A172 (cell line): Measurements from ENCODE around the gene DHRS12. TPM values are rescaled to one million over a fixed set of nuclear protein-coding genes. Genes with fewer than 3 reads are reported as not detected.

ENCODE experiments used
- DNase-seq: peaks from one replicate; pipeline ENCODE4 v3.0.0-alpha.2; 2015; ENCODE audit warnings: low spot score
- total RNA-seq: library from RNA; depleted of rRNA; stranded (reverse); fragments of >200 nt; shearing (Covaris generic); gene quantifications from 2 replicates; pipeline ENCODE4 v1.2.3, GENCODE V29; 2014

Gene DHRS12
- total RNA-seq, 1 experiment from 2014 or later, result 3.1 TPM

- no peak for DNase-seq
Observed at GRCh38 chr13:51760592-51760991, 43.4 kb downstream of the DHRS12 start.

- DNase-seq, result no peak
Observed at GRCh38 chr13:51759240-51759639, 44.7 kb downstream of the DHRS12 start.

- DNase-seq, result no peak
Observed at GRCh38 chr13:51758691-51759090, 45.3 kb downstream of the DHRS12 start.

GRCh38 chr13:51756651-51757050 is 47.3 kb downstream of the DHRS12 start:
- no peak for DNase-seq

DNA sequence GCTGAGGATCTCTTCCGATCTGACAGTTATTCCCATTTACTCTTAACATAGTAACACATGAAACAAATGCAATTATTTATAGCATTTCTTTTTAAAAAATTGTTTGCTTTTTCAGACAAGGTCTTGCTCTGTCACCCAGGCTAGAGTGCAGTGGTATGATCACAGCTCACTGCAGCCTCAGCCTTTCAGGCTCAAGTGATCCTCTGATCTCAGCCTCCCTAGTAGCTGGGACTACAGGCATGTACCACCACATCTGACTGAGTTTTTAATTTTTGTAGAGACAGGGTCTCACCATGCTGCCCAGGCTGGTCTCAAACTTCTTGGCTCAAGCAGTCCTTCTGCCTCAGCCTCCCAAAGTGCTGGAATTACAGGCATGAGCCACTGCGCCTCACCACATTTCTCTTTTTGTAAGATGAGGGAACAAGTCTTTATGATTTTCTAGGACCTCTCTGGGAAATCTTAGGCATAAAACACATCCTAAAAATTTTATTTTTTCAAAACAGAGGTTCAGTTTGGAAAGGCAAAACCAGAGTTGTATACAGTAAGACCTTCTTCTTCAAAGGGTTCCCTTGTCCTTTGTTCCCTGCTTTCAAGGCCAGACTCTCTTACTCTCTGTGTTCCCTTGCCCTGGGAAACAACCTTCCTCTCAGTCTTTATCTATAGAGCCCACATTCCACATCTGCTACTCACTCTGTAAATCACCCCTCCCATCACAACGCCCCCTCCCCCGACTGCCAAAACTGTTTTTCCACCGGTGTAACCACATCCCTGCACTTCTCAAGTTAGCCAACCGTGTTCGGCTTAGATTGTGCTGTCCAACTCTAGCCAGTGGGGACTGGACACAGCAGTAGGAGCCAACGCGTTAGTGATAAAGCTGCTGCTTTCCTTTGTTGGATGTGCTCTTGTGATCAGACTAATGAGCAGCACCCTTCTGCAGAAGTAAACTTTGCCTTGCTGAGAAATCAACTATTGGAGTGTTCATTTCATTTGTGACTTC is 56.2 kb downstream of the DHRS12 start:
- no peak for DNase-seq

GRCh38 chr13:51746802-51747201 is 57.2 kb downstream of the DHRS12 start:
- no peak for DNase-seq

DNA sequence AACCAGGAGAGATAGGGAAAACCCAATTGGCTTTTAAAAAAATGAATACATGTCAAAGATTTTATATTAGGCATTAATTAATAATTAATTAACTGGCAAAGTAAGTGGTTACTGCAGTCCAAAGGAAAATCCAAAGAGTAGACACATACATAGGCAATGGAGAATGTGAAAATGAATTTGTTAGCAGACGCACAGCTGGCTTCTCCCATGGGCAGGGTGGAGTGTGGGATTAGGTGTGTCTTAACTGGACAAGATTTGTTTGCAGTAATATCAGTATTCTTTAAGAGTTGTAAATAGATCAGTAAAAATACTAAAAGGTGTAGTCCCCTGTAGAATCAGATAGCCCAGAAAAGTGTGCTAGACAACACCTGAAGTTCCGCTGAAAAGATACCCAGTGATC is 58.7 kb downstream of the DHRS12 start:
- DNase-seq, result no peak

DNA sequence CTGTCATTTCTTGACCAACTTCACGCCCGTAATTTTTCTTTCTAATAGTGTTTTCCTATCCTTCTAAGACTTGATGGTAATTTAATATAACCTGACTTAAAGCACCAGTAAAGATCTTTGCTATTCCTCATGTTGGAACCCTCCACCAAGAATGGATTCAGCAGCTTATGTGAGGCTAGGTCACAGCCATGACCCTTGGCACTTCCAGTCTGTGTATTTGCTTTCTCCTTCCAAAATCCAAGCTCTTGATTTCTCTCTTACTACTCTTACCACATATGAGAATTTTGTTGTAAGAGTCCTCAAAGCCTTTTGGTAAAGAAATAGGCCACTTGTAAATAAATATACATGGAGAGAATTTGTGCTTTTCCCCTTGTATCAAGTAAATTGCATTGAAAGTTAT is 61.4 kb downstream of the DHRS12 start:
- DNase-seq, result no peak

DNA sequence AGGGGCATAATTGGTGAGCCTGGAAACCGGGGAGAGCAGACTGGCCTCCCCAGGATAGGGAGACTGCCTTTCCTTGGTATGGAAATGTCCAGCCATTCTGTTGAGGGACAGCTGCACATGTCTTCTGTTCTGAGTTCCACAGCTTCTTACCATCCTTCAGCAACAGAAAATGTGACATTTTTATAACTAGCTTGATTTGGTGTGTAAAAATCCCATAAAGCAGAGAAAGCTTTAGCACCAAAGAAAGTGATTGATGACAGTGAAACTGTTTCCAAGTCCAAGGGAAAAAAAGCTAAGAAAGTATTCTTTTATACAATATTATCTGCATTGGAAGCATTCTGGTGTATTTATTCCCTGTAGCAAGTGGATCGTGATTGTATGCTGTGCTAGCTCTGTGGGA is 61.9 kb downstream of the DHRS12 start:
- no peak for DNase-seq

DNA sequence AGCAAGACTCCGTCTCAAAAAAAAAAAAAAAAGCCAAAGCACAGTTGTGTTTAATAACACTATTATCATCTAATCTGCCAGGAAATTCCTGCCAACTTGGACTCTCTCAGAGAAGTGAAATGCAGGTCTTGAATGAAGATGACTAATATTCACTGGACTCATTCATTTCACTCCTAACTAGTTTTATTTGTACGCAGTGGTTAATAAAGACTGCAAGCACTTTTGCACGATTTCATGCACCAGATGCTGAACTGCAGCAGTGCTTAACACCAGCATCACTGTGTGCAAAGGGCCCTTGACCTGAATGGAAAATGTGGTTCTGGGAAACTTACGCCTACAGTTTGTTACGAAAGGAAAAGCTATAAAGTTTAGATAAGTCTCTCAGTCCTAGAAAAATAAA is 63.3 kb downstream of the DHRS12 start:
- DNase-seq, result no peak

DNA sequence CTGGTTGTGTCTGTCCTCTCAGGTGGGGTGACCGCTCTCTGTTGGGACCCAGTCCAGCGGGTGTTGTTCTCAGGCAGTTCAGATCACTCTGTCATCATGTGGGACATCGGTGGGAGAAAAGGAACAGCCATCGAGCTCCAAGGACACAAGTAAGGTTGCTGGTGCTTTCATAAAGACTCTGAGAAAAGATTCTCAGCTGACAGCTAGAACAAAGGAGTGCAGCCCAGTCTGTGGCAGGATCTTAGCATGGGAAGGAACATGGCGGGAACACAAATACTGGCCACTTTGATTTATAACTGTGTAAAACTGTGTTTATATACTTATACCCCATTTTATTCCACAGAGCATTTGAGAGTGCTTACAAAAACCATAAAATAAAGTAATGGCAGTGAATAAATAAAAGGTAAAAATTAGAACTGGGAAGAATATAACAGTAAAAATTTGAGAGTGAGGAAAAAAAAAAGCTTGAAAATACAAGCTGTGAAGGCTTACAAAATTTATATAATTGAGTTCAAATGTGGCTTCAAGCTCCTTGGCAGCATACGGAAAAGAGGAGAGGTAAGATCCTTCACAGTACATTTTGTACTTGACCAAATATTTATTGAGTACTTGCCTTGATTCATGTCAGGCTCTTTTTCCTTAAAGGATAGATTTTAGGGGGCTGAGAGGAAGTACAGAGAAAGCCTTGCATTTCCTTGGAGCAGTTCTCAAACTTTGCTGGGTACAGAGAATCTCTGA is 64.8 kb downstream of the DHRS12 start:
- no peak for DNase-seq

GRCh38 chr13:51738226-51738905 is 65.6 kb downstream of the DHRS12 start:
- DNase-seq, result no peak

GRCh38 chr13:51737609-51738008 is 66.4 kb downstream of the DHRS12 start:
- no peak for DNase-seq

DNA sequence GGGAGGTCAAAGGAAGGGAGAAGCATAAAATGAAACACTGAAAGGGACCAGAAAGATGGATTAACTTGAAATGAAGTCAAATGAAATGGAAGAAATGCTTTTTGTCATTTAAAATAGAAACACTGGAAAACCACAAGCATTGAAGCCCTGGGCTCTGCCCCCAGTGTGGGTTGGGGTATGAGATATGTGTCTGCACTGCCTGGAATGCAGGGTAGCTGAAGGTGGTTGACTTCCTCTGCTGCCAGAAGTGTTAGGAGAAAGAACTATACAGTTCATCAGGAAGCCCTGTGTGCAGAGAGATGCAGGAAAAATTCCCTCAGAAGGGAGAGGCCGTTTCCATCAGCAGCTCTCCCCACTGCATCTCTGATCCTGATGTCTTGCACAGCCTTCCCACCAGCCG is 69.2 kb downstream of the DHRS12 start:
- DNase-seq, result no peak

DNA sequence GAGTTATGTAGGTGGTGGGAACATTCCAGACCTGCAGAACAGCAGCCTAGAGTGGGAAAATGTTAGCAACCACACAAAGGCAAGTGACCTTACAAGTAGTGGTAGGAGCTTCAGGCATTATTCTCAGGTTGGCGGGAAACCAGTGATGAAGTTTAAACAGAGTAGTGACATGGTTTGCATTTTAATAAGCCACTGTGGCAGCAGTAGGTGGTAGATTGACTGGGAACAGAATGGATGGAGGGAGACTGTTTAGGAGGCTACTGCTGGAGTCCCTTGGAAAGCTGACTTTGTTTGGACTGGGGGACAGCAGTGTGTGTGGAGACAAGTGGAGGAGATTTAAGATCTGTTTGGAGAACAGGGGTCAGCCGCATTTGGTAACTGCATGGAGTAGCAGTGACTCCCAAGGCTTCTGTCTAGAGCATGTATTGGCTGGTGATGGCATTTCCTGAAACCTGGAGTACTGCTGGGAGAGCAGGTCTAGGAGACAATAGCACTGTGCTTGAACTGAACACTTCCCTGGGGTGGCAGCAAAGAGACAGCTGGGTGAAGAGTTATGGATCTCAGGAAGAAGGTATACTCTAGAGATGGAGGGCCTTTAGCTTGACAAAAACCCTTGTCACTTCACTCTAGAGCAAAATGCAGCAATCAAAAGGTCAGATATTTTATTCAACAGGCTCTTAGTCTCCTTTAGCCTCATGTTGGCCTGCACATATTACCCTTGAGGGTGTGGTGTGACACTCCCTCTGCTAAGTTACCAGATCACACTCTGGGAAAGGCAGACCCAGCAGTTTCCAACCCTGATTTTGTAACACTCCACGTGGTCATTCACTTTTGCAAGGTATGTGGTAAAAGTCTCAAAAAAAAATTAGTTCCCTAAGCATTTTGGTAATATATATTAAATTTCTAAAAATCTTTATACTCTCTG is 70.3 kb downstream of the DHRS12 start:
- DNase-seq, result no peak

GRCh38 chr13:51731759-51732158 is 72.2 kb downstream of the DHRS12 start:
- DNase-seq, result peak; percentile 20

DNA sequence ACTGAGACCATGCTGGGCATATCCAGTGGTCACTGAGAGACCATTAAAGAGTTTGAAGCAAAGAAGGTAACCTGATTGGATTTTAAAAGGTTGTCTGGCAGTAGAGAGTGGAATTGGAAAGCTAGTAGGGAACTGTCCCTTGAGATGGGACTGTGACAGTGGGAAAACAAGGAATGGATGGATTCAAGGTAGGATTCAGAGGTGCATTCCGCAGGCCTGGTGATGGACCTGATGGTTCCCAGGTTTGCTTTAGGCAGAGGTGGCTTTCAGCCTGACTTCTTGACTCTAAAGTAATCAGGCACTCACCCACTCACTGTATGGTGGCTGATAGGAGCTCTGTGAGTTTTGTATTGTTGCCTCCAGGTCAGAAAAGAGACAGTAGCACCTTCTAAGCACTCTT is 73.0 kb downstream of the DHRS12 start:
- DNase-seq, result no peak

DNA sequence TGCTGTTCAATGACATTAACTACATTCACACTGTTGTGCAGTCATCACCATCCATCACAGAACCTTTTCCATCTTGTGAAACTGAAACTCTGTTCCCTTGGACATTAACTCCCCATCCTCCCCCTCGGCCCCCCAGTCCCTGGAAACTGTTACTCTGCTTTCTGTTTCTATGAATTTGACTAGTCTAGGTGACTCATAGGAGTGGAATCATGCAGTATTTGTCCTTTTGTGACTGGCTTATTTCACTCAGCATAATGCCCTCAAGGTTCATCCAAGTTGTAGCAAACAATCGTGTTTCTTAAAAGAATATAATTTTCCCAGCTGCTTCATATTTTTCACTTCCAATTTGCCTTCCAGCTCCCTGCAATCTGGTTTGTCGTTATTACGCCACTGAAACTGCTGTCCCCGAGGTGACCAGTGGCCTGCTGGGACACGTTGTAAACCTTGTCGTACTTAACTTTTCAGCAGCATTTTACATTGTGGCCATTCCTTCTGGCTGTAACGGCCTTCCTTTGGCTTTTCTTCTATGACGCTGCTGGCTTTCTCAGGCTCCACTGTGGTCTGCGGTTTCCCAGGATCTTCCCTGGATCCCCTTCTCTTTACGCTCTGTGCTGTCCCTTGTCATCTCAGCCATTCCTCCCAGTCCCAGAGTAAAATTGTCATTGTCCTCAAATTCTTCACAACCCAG is 74.0 kb downstream of the DHRS12 start:
- peak; percentile 70 for DNase-seq

- no peak for DNase-seq
Observed at GRCh38 chr13:51728972-51729371, 75.0 kb downstream of the DHRS12 start.

- no peak for DNase-seq
Observed at GRCh38 chr13:51728275-51728673, 75.7 kb downstream of the DHRS12 start.
